OCI-LY1 (cell line): ENCODE data around the gene SMIM41.

Source experiments
- H2AFZ ChIP-seq: fragments of 200-600 bp; sonication (generic), shearing (Covaris generic); 2 replicates; pipeline ENCODE4 v1.6.0; 2014; ENCODE audit warnings: antibody characterized with exemption, mild to moderate bottlenecking, low read length
- H3F3A ChIP-seq: fragments of 200-600 bp; sonication (generic), shearing (Covaris generic); 2 replicates; pipeline ENCODE4 v1.6.0; 2014; ENCODE audit warnings: mild to moderate bottlenecking, antibody characterized with exemption, low read length, moderate library complexity; ENCODE audit not compliant: insufficient read depth
- H3K27ac ChIP-seq: fragments of 200-600 bp; sonication (generic); 2 replicates; pipeline ENCODE4 v1.5.1; 2014; ENCODE audit warnings: low read length, mixed run types, mild to moderate bottlenecking, low read depth; ENCODE audit not compliant: poor library complexity, severe bottlenecking
- H3K27me3 ChIP-seq: fragments of 200-600 bp; sonication (generic); 2 replicates; pipeline ENCODE4 v1.6.0; 2014; ENCODE audit warnings: antibody characterized with exemption, mild to moderate bottlenecking, low read length, moderate library complexity; ENCODE audit not compliant: insufficient read depth
- H3K36me3 ChIP-seq: fragments of 200-600 bp; sonication (generic); 2 replicates; pipeline ENCODE4 v1.6.1; 2014; ENCODE audit warnings: mild to moderate bottlenecking, antibody characterized with exemption, low read length, moderate library complexity, mixed read lengths; ENCODE audit not compliant: insufficient read depth
- H3K4me1 ChIP-seq: fragments of 200-600 bp; sonication (generic); 2 replicates; pipeline ENCODE4 v1.5.1; 2014; ENCODE audit warnings: mild to moderate bottlenecking, low read length, moderate library complexity; ENCODE audit not compliant: insufficient read depth, severe bottlenecking
- H3K4me2 ChIP-seq: fragments of 200-600 bp; sonication (generic), shearing (Covaris generic); 2 replicates; pipeline ENCODE4 v1.6.1; 2014; ENCODE audit warnings: low read length
- H3K4me3 ChIP-seq: fragments of 200-600 bp; sonication (generic); 2 replicates; pipeline ENCODE4 v1.5.1; 2014; ENCODE audit warnings: low read length, low read depth, mild to moderate bottlenecking, mixed read lengths; ENCODE audit not compliant: poor library complexity, severe bottlenecking
- H3K79me2 ChIP-seq: fragments of 200-600 bp; shearing (Covaris generic); 2 replicates; pipeline ENCODE4 v1.6.1; 2016; ENCODE audit warnings: mixed run types, low read length, mixed read lengths; ENCODE audit not compliant: insufficient read depth
- H3K9ac ChIP-seq: fragments of 200-600 bp; sonication (generic), shearing (Covaris generic); 2 replicates; pipeline ENCODE4 v1.6.1; 2014; ENCODE audit warnings: mild to moderate bottlenecking, low read length, mixed read lengths
- H3K9me2 ChIP-seq: fragments of 200-600 bp; sonication (generic), shearing (Covaris generic); 2 replicates; pipeline ENCODE4 v1.6.1; 2014; ENCODE audit warnings: low read depth, mild to moderate bottlenecking, low read length, mixed read lengths
- H3K9me3 ChIP-seq: fragments of 200-600 bp; shearing (Covaris generic); 2 replicates; pipeline ENCODE4 v1.6.1; 2014; ENCODE audit warnings: low read length, mixed read lengths
- H4K20me1 ChIP-seq: fragments of 200-600 bp; sonication (generic), shearing (Covaris generic); 2 replicates; pipeline ENCODE4 v1.6.0; 2016; ENCODE audit warnings: mild to moderate bottlenecking, low read length; ENCODE audit not compliant: insufficient read depth
- EZH2 ChIP-seq: fragments of 200-600 bp; sonication (generic), shearing (Covaris generic); IDR thresholded peaks from 2 replicates; pipeline ENCODE4 v1.8.0; 2017; ENCODE audit warnings: borderline replicate concordance, mixed run types, mild to moderate bottlenecking, antibody characterized with exemption, low read length, moderate library complexity, mixed read lengths
- TF ChIP-seq, protein P1 (sequence below): fragments of 200-600 bp; sonication (generic), shearing (Covaris generic); IDR thresholded peaks from 2 replicates; pipeline ENCODE4 v1.5.1; 2017; ENCODE audit warnings: mild to moderate bottlenecking, antibody characterized with exemption, low read length, moderate library complexity, mixed read lengths

SMIM41 gene

DNA sequence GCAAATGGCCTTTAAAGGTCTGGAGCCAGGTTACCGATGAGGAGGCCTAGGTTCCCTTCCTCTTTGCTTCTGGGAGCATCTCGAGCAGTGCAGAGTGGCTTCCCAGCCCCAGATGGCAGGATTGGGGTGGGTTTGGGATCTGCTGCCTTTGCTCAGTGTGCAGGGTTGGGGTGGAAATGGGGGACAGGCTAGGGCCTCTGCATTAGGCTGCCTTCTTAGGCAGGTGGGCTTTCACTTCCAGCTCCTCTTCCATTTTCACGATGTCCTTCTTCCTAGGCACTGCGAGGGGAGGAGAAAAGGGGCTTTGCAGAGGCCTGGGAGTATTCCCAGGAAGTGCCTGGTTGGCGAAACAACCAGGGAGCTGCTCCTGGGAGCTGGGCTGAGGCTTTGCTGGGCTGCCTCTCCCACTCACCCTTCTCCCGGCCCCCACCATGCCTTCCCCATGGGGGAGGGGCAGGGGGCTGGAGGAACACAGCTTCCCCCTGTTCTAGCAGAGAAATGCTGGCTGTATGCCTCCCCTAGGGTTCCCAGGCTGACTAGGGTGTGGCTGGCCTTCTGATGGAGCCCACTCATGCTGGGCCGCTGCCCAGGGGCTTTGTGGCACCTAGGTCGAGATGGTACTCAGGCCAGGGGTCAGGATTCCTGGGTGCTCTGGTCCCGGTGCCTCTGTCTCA is 25.8 kb upstream of the SMIM41 start:
- H3K36me3 ChIP-seq = no peaks in the 10 kb centered on the region; the same call in 1 of the 2 replicates

DNA sequence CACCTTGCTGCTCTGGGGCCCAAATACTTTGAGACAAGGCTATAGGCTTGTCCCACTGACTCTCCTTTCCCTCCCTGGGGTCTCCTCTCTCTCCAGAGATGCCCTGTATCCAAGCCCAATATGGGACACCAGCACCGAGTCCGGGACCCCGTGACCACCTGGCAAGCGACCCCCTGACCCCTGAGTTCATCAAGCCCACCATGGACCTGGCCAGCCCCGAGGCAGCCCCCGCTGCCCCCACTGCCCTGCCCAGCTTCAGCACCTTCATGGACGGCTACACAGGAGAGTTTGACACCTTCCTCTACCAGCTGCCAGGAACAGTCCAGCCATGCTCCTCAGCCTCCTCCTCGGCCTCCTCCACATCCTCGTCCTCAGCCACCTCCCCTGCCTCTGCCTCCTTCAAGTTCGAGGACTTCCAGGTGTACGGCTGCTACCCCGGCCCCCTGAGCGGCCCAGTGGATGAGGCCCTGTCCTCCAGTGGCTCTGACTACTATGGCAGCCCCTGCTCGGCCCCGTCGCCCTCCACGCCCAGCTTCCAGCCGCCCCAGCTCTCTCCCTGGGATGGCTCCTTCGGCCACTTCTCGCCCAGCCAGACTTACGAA is 25.2 kb upstream of the SMIM41 start:
- Histone ChIP-seq H3K36me3 (no peaks in the 10 kb centered on the region; the same call in 1 of the 2 replicates), H3K27me3 (no peaks in the 10 kb centered on the region), H3K4me2 (no peak overlapping the region), H3K4me3 (no peak overlapping the region), H3F3A (no peaks in the 10 kb centered on the region), H3K9me2 (no peaks in the 10 kb centered on the region), H3K79me2 (no peaks in the 10 kb centered on the region), H3K27ac (no peak overlapping the region), H4K20me1 (no peaks in the 10 kb centered on the region), H3K9ac (no peak overlapping the region), H3K4me1 (peaks cover 35% of the 10 kb centered on the region), H2AFZ (no peak overlapping the region), H3K9me3 (no peaks in the 10 kb centered on the region)
- TF ChIP-seq, protein P1, sequence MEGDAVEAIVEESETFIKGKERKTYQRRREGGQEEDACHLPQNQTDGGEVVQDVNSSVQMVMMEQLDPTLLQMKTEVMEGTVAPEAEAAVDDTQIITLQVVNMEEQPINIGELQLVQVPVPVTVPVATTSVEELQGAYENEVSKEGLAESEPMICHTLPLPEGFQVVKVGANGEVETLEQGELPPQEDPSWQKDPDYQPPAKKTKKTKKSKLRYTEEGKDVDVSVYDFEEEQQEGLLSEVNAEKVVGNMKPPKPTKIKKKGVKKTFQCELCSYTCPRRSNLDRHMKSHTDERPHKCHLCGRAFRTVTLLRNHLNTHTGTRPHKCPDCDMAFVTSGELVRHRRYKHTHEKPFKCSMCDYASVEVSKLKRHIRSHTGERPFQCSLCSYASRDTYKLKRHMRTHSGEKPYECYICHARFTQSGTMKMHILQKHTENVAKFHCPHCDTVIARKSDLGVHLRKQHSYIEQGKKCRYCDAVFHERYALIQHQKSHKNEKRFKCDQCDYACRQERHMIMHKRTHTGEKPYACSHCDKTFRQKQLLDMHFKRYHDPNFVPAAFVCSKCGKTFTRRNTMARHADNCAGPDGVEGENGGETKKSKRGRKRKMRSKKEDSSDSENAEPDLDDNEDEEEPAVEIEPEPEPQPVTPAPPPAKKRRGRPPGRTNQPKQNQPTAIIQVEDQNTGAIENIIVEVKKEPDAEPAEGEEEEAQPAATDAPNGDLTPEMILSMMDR = no peak

More for the DNA sequence above, 25.8 kb upstream of the SMIM41 start:
- Histone ChIP-seq H3K79me2 (no peaks in the 10 kb centered on the region), H4K20me1 (no peaks in the 10 kb centered on the region), H3K9me2 (no peaks in the 10 kb centered on the region), H3K27me3 (no peaks in the 10 kb centered on the region), H3K27ac (no peak overlapping the region), H2AFZ (no peak overlapping the region), H3K9me3 (no peaks in the 10 kb centered on the region), H3K9ac (no peak overlapping the region), H3K4me3 (no peak overlapping the region), H3K4me2 (no peak overlapping the region), H3K4me1 (peaks cover 29% of the 10 kb centered on the region), H3F3A (no peaks in the 10 kb centered on the region)
- TF ChIP-seq EZH2 = no peak
- TF ChIP-seq, protein P1 = no peak

DNA sequence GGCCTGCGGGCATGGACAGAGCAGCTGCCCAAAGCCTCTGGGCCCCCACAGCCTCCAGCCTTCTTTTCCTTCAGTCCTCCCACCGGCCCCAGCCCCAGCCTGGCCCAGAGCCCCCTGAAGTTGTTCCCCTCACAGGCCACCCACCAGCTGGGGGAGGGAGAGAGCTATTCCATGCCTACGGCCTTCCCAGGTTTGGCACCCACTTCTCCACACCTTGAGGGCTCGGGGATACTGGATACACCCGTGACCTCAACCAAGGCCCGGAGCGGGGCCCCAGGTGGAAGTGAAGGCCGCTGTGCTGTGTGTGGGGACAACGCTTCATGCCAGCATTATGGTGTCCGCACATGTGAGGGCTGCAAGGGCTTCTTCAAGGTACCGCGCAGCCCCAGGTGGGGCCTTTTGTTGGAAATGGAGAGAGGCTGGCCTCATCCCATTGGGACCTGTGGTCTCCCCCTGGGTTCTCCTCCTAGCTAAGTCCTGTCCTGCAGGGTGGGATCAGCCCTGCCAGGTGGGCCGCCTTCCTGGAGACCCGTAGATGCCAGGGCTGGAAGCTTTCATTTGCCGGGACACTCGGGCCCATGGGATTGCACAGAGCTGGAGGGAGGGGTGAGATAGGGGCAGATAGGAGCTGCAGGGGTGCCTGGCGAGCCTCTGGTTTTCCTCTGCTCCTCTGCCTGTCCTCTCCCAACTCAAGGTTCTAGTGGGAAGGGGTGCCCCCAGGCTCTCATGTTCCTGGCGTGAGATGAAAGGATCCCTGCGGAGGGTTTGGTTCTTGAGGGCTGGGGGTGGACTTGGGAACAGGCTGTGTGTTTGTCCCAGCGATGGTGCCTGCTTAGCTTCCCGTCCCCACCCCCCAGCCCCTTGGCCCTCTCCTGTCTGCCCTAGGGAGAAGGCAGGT is 24.4 kb upstream of the SMIM41 start:
- no peaks in the 10 kb centered on the region for H3K79me2 ChIP-seq
- peaks cover 42% of the 10 kb centered on the region for H3K4me1 ChIP-seq
- H3K9ac ChIP-seq = no peak overlapping the region
- H2AFZ ChIP-seq = no peak overlapping the region
- H3K27ac ChIP-seq = no peak overlapping the region
- TF ChIP-seq, protein P1 = no peak
- TF ChIP-seq EZH2 = no peak
- no peaks in the 10 kb centered on the region for H3F3A ChIP-seq
- no peaks in the 10 kb centered on the region; the same call in 1 of the 2 replicates for H3K36me3 ChIP-seq
- H3K4me2 ChIP-seq = no peak overlapping the region
- no peaks in the 10 kb centered on the region for H4K20me1 ChIP-seq
- no peak overlapping the region for H3K4me3 ChIP-seq
- H3K9me2 ChIP-seq = no peaks in the 10 kb centered on the region
- no peaks in the 10 kb centered on the region for H3K27me3 ChIP-seq
- H3K9me3 ChIP-seq = no peaks in the 10 kb centered on the region
